ENCODE results near the gene ZNF598.
A peak's percentile ranks its signal among the peaks of the same experiment; 100 is the strongest.

The ZNF598 gene

GRCh38 chr16:1960665-1961630 is 48.7 kb downstream of the ZNF598 start:
- no peaks in the 10 kb centered on the region for H3K9me3 ChIP-seq (ENCODE audit: control insufficient read depth, insufficient read depth, low read depth, low read length)
- ChIA-PET POLR2A (interaction anchor here (0.6 to 2.4 kb wide), 18 partner anchors 9 to 397 kb away, joined by 3 to 17 read pairs (median 4); partner anchors contain the start of genes GFER, MSRB1, NUBP2 and SPSB3), CTCF (interaction anchor here (1.2 to 2.1 kb wide), 4 partner anchors 11 to 45 kb away, joined by 3 to 6 read pairs (median 4); partner anchors contain the start of gene TBL3)
- peaks cover 0 to 35% of the 10 kb centered on the region in 2 experiments; a peak in 1 of 3 replicates for H3K36me3 ChIP-seq (ENCODE audit: control insufficient read depth in 2 of 2, insufficient read depth in 1 of 2, low read length in 2 of 2)
- H3K27ac ChIP-seq (ENCODE audit: extremely low read depth, low read depth, low read length), result peak overlapping the region; percentile 96
- no peaks in the 10 kb centered on the region; the same call in 1 of the 2 replicates for H3K4me1 ChIP-seq (ENCODE audit: control insufficient read depth, insufficient read depth, low read length)
- H3K4me3 ChIP-seq (ENCODE audit: low read depth, low read length), result peak overlapping the region; percentile 94
- TF ChIP-seq ZNF837 (tag by site-specific recombination; IDR thresholded peaks at IDR 0.05) (0 out of 2 replicates have a peak, but pooled peaks have one; percentile 36), ZNF621 (tag by site-specific recombination; IDR thresholded peaks at IDR 0.05) (no peak), ZNF747 (tag by site-specific recombination; IDR thresholded peaks at IDR 0.05) (no peak), ZNF280D (tag by site-specific recombination; IDR thresholded peaks at IDR 0.05) (no peak), ZNF510 (tag by site-specific recombination; IDR thresholded peaks at IDR 0.05; ENCODE audit: insufficient replicate concordance) (no peak), ZSCAN18 (tag by site-specific recombination; IDR thresholded peaks at IDR 0.05) (no peak), ZNF530 (tag by site-specific recombination; IDR thresholded peaks at IDR 0.05; ENCODE audit: low read depth) (no peak), WT1 (tag by site-specific recombination; IDR thresholded peaks at IDR 0.05) (no peak; the same call in 1 of the 2 replicates), HOXC10 (CRISPR knock-in tag; IDR thresholded peaks at IDR 0.05) (no peak), ZBTB1 (tag by site-specific recombination; IDR thresholded peaks at IDR 0.05) (no peak), ZNF214 (tag by site-specific recombination; IDR thresholded peaks at IDR 0.05; ENCODE audit: borderline replicate concordance) (no peak), ZNF449 (tag by site-specific recombination; IDR thresholded peaks at IDR 0.05) (peak; percentile 59; the same call in 1 of the 2 replicates), ZNF10 (tag by site-specific recombination; IDR thresholded peaks at IDR 0.05) (0 out of 2 replicates have a peak, but pooled peaks have one; percentile 15), ZNF292 (tag by site-specific recombination; IDR thresholded peaks at IDR 0.05; ENCODE audit: borderline replicate concordance, low read depth) (no peak), FEZF1 (tag by site-specific recombination; IDR thresholded peaks at IDR 0.05) (no peak), ZNF391 (tag by site-specific recombination; IDR thresholded peaks at IDR 0.05; ENCODE audit: borderline replicate concordance, low read depth) (peak; percentile 76; the same call in 1 of the 2 replicates), ZNF701 (tag by site-specific recombination; IDR thresholded peaks at IDR 0.05) (no peak), ZNF48 (tag by site-specific recombination; IDR thresholded peaks at IDR 0.05) (no peak), ZNF610 (tag by site-specific recombination; IDR thresholded peaks at IDR 0.05; ENCODE audit: borderline replicate concordance) (0 out of 2 replicates have a peak, but pooled peaks have one; percentile 58), ZNF830 (tag by site-specific recombination; IDR thresholded peaks at IDR 0.05; ENCODE audit: low read depth) (no peak), ZNF121 (tag by site-specific recombination; IDR thresholded peaks at IDR 0.05) (no peak), ZNF555 (tag by site-specific recombination; conservative IDR thresholded peaks at IDR 0.05) (no peak), ZNF513 (tag by site-specific recombination; IDR thresholded peaks at IDR 0.05) (no peak), BCL11B (tag by site-specific recombination; IDR thresholded peaks at IDR 0.05; ENCODE audit: low read depth) (no peak; the same call in 1 of the 2 replicates), KLF1 (tag by site-specific recombination; IDR thresholded peaks at IDR 0.05) (no peak), ZNF184 (tag by site-specific recombination; IDR thresholded peaks at IDR 0.05) (no peak), GLI2 (tag by site-specific recombination; IDR thresholded peaks at IDR 0.05; ENCODE audit: borderline replicate concordance, low read depth) (no peak)
